BLaER1 (cell line): Measurements from ENCODE around the gene SNX22.
"Not testable (repeated sequence)": the region's sequence is repeated elsewhere in the genome, so short reads cannot be mapped to it uniquely, and the experiment has no call there.

Experiments used
- H3K27ac ChIP-seq: shearing (Covaris generic); formaldehyde crosslinking; 2 replicates; pipeline ENCODE4 v1.8.1; 2022
- H3K27me3 ChIP-seq: shearing (Covaris generic); formaldehyde crosslinking; 2 replicates; pipeline ENCODE4 v1.8.1; 2022
- H3K36me3 ChIP-seq: shearing (Covaris generic); formaldehyde crosslinking; 2 replicates; pipeline ENCODE4 v1.8.1; 2022
- H3K4me1 ChIP-seq: shearing (Covaris generic); formaldehyde crosslinking; 2 replicates; pipeline ENCODE4 v1.8.1; 2022
- H3K4me2 ChIP-seq: shearing (Covaris generic); formaldehyde crosslinking; 2 replicates; pipeline ENCODE4 v1.8.1; 2022
- H3K4me3 ChIP-seq: shearing (Covaris generic); formaldehyde crosslinking; 2 replicates; pipeline ENCODE4 v1.8.1; 2022
- H3K9ac ChIP-seq: shearing (Covaris generic); formaldehyde crosslinking; 2 replicates; pipeline ENCODE4 v1.8.1; 2022
- H3K9me3 ChIP-seq: shearing (Covaris generic); formaldehyde crosslinking; 2 replicates; pipeline ENCODE4 v1.8.1; 2022
- H4K20me1 ChIP-seq: shearing (Covaris generic); formaldehyde crosslinking; 2 replicates; pipeline ENCODE4 v1.8.1; 2022
- Cebpa-rat ChIP-seq: shearing (Covaris generic); IDR thresholded peaks from 2 replicates; pipeline ENCODE4 v1.8.1; 2022

The SNX22 gene

GRCh38 chr15:64117759-64118487 lies 33.6 kb upstream of the SNX22 start:
- H3K9me3 ChIP-seq, result no peaks in the 10 kb centered on the region
- no peaks in the 10 kb centered on the region for H3K4me1 ChIP-seq
- H3K4me3 ChIP-seq, result no peak overlapping the region
- no peak for TF ChIP-seq Cebpa-rat
- H3K27ac ChIP-seq, result no peak overlapping the region
- H3K4me2 ChIP-seq, result no peak overlapping the region
- H3K36me3 ChIP-seq, result peaks cover 100% of the 10 kb centered on the region
- no peaks in the 10 kb centered on the region for H3K27me3 ChIP-seq
- H4K20me1 ChIP-seq, result peaks cover 87% of the 10 kb centered on the region
- no peak overlapping the region for H3K9ac ChIP-seq

- H4K20me1 ChIP-seq, result peaks cover 66% of the 10 kb centered on the region
- H3K9ac ChIP-seq, H3K9me3 ChIP-seq, H3K4me1 ChIP-seq, H3K4me2 ChIP-seq, H3K27me3 ChIP-seq, H3K4me3 ChIP-seq, H3K27ac ChIP-seq: not testable (repeated sequence)
- H3K36me3 ChIP-seq, result peaks cover 98% of the 10 kb centered on the region
Measured at GRCh38 chr15:64120322-64120721, 31.2 kb upstream of the SNX22 start.

- Histone ChIP-seq H3K4me1 (no peaks in the 10 kb centered on the region), H3K36me3 (peaks cover 98% of the 10 kb centered on the region), H3K27me3 (no peaks in the 10 kb centered on the region)
Measured at GRCh38 chr15:64121614-64122013, 29.9 kb upstream of the SNX22 start.

GRCh38 chr15:64122444-64122843 lies 29.1 kb upstream of the SNX22 start:
- no peak overlapping the region for H3K4me3 ChIP-seq
- no peak overlapping the region for H3K4me2 ChIP-seq
- H3K9me3 ChIP-seq, result no peaks in the 10 kb centered on the region
- H3K27me3 ChIP-seq, result no peaks in the 10 kb centered on the region
- H4K20me1 ChIP-seq, result peaks cover 45% of the 10 kb centered on the region
- H3K27ac ChIP-seq, result no peak overlapping the region
- H3K9ac ChIP-seq, result no peak overlapping the region
- peaks cover 98% of the 10 kb centered on the region for H3K36me3 ChIP-seq
- TF ChIP-seq Cebpa-rat, result no peak
- H3K4me1 ChIP-seq, result no peaks in the 10 kb centered on the region

More at GRCh38 chr15:64121614-64122013, 29.9 kb upstream of the SNX22 start:
- no peak overlapping the region for H3K9ac ChIP-seq
- no peak for TF ChIP-seq Cebpa-rat
- no peak overlapping the region for H3K27ac ChIP-seq
- no peak overlapping the region for H3K4me2 ChIP-seq
- no peak overlapping the region for H3K4me3 ChIP-seq
- peaks cover 54% of the 10 kb centered on the region for H4K20me1 ChIP-seq
- H3K9me3 ChIP-seq, result no peaks in the 10 kb centered on the region

GRCh38 chr15:64122936-64123351 lies 28.6 kb upstream of the SNX22 start:
- Histone ChIP-seq H4K20me1 (peaks cover 40% of the 10 kb centered on the region), H3K27me3 (no peaks in the 10 kb centered on the region), H3K9me3 (no peaks in the 10 kb centered on the region), H3K4me1 (no peaks in the 10 kb centered on the region), H3K4me3 (no peak overlapping the region), H3K27ac (no peak overlapping the region), H3K9ac (no peak overlapping the region), H3K36me3 (peaks cover 98% of the 10 kb centered on the region), H3K4me2 (no peak overlapping the region)
- no peak for TF ChIP-seq Cebpa-rat

DNA sequence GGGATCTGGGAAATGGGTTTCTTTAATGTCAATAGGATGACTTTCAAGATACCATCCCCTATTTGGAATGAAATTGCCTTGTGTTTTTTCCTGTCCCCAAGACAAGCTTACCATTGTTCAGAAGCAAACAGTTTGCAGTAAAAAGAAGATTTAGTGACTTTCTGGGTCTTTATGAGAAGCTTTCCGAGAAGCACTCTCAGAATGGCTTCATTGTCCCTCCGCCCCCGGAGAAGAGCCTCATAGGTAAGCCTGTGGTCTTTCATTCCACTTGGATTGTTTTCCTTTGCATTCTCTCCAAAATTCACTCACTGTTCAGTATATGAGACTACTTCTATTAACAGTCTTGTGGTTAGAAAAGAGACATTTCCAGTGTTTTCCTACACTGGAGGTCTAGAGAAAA lies 25.6 kb upstream of the SNX22 start:
- no peaks in the 10 kb centered on the region for H3K27me3 ChIP-seq
- peaks cover 98% of the 10 kb centered on the region for H3K36me3 ChIP-seq
- TF ChIP-seq Cebpa-rat, result no peak
- H3K9ac ChIP-seq, result no peak overlapping the region
- H3K27ac ChIP-seq, result no peak overlapping the region
- H3K9me3 ChIP-seq, result no peaks in the 10 kb centered on the region
- no peak overlapping the region for H3K4me2 ChIP-seq
- H3K4me1 ChIP-seq, result no peaks in the 10 kb centered on the region
- peaks cover 23% of the 10 kb centered on the region for H4K20me1 ChIP-seq
- no peak overlapping the region for H3K4me3 ChIP-seq

DNA sequence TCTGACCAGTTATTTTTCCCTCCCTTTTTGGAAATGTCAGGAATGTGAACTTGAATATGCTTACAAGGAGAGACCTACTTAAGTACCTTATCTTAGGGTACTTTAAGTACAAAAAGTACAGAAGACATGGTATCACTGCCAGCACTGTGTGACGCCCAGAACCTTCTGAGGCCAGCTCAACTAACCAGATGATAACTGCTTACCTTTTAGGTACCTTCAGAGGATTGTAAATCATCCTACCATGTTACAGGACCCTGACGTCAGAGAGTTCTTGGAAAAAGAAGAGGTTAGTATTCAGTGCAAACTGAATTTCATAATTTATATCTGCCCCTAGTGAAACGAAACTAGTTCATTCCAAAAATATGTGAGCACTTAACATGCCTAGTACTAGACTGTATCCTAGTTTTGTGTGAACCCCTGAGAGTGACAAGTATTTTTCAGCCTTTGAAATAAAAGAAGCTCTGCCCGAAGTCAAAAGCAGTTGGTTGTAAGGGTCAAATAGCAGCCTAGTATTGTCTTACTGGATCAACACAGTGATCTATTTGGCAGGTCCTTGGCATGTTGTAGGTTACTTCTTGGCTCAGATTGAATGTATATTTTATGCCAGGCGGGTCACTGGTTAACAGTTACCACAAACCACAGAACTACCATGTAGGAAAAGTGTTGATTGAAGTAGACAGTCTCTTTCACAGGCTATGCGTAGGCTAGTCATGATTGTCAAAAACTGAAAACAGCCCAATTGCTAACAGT lies 23.8 kb upstream of the SNX22 start:
- Histone ChIP-seq H3K4me1 (no peaks in the 10 kb centered on the region), H3K4me2 (no peak overlapping the region)

GRCh38 chr15:64130159-64130558 lies 21.4 kb upstream of the SNX22 start:
- H3K4me3 ChIP-seq, result no peak overlapping the region
- H3K4me1 ChIP-seq, result no peaks in the 10 kb centered on the region
- H3K9ac ChIP-seq, result no peak overlapping the region
- no peak for TF ChIP-seq Cebpa-rat
- no peak overlapping the region for H3K4me2 ChIP-seq
- no peaks in the 10 kb centered on the region for H3K9me3 ChIP-seq
- peaks cover 100% of the 10 kb centered on the region for H3K36me3 ChIP-seq
- H4K20me1 ChIP-seq, result 0 out of 2 replicates have a peak, but pooled peaks cover 7% of the 10 kb centered on the region
- no peaks in the 10 kb centered on the region for H3K27me3 ChIP-seq
- no peak overlapping the region for H3K27ac ChIP-seq

More for the DNA sequence above, 23.8 kb upstream of the SNX22 start:
- Histone ChIP-seq H3K27me3 (no peaks in the 10 kb centered on the region), H4K20me1 (peaks cover 6% of the 10 kb centered on the region; the same call in 1 of the 2 replicates), H3K9me3 (no peaks in the 10 kb centered on the region), H3K36me3 (peaks cover 98% of the 10 kb centered on the region), H3K9ac (no peak overlapping the region), H3K4me3 (no peak overlapping the region), H3K27ac (no peak overlapping the region)
- TF ChIP-seq Cebpa-rat, result no peak

- Histone ChIP-seq H3K4me2 (no peak overlapping the region), H3K4me1 (peaks cover 7% of the 10 kb centered on the region), H3K36me3 (peaks cover 100% of the 10 kb centered on the region), H3K4me3 (no peak overlapping the region), H3K27ac (no peak overlapping the region), H3K9me3 (no peaks in the 10 kb centered on the region), H3K9ac (no peak overlapping the region), H3K27me3 (no peaks in the 10 kb centered on the region), H4K20me1 (peaks cover 16% of the 10 kb centered on the region; the same call in 1 of the 2 replicates)
- no peak for TF ChIP-seq Cebpa-rat
Measured at GRCh38 chr15:64131547-64131946, 20.0 kb upstream of the SNX22 start.

DNA sequence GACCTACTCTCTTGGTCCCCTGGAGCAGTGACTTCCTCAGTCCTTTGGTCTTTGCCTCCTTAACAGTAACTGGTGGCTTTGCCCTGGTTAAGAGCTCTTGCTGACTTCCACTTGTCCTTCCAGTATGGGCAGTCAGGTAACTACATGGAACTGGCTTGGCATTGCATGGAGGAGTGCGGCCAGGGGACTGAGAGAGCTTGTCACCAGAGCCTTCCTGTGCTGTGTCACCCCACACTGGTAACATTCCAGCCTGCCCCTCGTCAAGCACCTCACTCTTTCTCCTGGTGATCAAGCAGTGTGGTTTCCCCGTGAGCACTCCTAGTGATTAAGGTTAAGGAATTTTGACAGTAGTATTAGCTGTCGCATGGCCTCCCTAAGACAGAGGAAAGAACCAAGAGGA lies 19.3 kb upstream of the SNX22 start:
- no peak overlapping the region for H3K9ac ChIP-seq
- peaks cover 14% of the 10 kb centered on the region for H3K4me1 ChIP-seq
- no peak overlapping the region for H3K4me2 ChIP-seq
- H3K27ac ChIP-seq, result no peak overlapping the region
- H3K36me3 ChIP-seq, result peaks cover 100% of the 10 kb centered on the region
- H4K20me1 ChIP-seq, result peaks cover 23% of the 10 kb centered on the region; the same call in 1 of the 2 replicates
- no peak for TF ChIP-seq Cebpa-rat
- no peaks in the 10 kb centered on the region for H3K27me3 ChIP-seq
- H3K9me3 ChIP-seq, result no peaks in the 10 kb centered on the region
- no peak overlapping the region for H3K4me3 ChIP-seq
